Embryonic facial prominence (tissue), 1 donor: ENCODE results near the gene PCDHA2.
"Not testable (repeated sequence)": the region's sequence is repeated elsewhere in the genome, so short reads cannot be mapped to it uniquely, and the experiment has no call there.

Source experiments
- DNase-seq: peaks from one replicate; pipeline ENCODE4 v3.0.0-alpha.2; 2016; ENCODE audit errors: extremely low spot score

Gene PCDHA2

DNA sequence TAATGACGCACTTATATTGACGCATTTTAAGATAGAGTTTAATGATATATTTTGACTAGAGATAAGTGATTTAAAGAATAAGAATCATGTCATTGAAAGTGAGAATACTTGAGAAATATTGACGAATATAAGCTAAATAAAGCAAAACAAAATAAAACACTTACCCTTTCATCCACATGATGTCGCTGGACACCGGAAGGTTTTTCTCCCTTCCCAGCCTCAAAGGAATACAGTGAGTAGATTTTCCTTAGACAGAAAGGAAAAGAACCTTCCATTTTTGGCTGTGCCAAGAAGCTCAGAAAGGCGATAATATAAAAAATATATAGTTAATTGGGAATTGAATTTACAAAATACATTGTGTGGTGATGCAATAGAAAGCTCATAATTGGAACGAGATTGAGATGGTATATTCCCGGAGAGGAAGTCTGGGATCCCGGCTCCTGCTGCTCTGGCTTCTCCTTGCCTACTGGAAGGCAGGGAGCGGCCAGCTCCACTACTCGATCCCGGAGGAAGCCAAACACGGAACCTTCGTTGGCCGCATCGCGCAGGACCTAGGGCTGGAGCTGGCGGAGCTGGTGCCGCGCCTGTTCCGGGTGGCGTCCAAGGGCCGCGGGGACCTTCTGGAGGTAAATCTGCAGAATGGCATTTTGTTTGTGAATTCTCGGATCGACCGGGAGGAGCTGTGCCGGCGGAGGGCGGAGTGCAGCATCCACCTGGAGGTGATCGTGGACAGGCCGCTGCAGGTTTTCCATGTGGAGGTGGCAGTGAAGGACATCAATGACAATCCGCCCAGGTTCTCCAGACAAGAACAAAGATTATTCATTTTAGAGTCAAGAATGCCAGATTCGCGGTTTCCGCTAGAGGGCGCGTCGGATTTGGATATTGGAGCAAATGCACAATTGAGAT is 27.0 kb downstream of the PCDHA2 start, which contains the start of gene PCDHA5:
Gene PCDHA5 (plus strand): TSS at position 239 of the 906 bp plus-strand sequence.
- no peak for DNase-seq

DNA sequence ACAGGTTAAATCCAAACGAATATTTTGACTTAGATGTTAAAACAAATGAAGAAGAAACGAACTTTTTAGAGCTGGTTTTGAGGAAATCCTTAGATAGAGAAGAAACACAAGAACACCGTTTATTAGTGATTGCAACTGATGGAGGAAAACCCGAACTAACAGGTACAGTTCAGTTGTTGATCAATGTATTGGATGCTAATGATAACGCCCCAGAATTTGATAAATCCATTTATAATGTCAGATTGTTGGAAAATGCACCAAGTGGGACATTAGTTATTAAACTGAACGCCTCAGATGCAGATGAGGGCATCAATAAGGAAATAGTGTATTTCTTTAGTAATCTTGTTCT is 27.6 kb downstream of the PCDHA2 start:
- no peak for DNase-seq

DNA sequence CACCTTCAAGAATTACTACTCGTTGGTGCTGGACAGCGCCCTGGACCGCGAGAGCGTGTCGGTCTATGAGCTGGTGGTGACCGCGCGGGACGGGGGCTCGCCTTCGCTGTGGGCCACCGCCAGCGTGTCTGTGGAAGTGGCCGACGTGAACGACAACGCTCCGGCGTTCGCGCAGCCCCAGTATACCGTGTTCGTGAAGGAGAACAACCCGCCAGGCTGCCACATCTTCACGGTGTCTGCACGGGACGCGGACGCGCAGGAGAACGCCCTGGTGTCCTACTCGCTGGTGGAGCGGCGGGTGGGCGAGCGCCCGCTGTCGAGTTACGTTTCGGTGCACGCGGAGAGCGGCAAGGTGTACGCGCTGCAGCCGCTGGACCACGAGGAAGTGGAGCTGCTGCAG is 28.3 kb downstream of the PCDHA2 start:
- DNase-seq, result not testable (repeated sequence)

DNA sequence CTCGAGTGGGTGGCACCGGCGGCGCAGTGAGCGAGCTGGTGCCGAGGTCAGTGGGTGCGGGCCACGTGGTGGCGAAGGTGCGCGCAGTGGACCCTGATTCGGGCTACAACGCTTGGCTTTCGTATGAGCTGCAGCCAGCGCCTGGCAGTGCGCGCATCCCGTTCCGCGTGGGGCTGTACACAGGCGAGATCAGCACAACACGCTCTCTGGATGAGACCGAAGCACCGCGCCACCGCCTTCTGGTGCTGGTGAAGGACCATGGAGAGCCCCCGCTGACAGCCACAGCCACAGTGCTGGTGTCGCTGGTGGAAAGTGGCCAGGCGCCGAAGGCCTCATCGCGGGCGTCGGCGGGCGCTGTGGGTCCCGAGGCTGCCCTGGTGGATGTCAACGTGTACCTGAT is 28.8 kb downstream of the PCDHA2 start:
- DNase-seq, result no peak

DNA sequence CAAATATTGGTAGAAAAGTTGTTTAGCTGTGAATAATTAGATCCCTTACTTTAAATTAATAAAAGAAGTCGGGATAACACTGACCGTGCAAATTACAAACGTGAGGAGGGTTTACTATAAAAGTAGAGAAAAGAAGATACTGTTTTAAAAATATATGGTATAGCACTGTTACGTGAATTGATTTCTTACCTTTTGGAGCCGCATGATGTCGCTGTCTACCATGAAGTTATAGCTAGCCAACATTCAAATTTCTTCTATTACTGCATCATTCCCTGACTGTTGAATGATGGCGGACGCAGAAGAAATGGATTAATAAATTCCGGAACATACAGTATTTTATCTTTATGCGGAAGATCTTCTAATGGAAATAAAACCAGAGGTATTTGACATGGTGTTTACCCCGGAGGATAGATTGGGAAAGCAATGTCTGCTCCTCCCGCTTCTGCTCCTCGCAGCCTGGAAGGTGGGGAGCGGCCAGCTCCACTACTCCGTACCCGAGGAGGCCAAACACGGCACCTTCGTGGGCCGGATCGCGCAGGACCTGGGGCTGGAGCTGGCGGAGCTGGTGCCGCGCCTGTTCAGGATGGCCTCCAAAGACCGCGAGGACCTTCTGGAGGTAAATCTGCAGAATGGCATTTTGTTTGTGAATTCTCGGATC is 33.2 kb downstream of the PCDHA2 start, which contains the start of gene PCDHA6:
Gene PCDHA6 (plus strand): TSS at position 257 of the 658 bp plus-strand sequence. CDS start 132 bp downstream, at position 389.
- no peak for DNase-seq

DNA sequence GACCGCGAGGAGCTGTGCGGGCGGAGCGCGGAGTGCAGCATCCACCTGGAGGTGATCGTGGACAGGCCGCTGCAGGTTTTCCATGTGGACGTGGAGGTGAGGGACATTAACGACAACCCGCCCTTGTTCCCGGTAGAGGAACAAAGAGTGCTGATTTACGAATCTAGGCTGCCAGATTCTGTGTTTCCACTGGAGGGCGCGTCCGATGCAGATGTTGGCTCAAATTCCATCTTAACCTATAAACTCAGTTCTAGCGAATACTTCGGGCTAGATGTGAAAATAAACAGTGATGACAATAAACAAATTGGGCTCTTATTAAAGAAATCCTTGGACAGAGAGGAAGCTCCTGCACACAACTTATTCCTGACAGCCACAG is 33.7 kb downstream of the PCDHA2 start:
- no peak for DNase-seq

DNA sequence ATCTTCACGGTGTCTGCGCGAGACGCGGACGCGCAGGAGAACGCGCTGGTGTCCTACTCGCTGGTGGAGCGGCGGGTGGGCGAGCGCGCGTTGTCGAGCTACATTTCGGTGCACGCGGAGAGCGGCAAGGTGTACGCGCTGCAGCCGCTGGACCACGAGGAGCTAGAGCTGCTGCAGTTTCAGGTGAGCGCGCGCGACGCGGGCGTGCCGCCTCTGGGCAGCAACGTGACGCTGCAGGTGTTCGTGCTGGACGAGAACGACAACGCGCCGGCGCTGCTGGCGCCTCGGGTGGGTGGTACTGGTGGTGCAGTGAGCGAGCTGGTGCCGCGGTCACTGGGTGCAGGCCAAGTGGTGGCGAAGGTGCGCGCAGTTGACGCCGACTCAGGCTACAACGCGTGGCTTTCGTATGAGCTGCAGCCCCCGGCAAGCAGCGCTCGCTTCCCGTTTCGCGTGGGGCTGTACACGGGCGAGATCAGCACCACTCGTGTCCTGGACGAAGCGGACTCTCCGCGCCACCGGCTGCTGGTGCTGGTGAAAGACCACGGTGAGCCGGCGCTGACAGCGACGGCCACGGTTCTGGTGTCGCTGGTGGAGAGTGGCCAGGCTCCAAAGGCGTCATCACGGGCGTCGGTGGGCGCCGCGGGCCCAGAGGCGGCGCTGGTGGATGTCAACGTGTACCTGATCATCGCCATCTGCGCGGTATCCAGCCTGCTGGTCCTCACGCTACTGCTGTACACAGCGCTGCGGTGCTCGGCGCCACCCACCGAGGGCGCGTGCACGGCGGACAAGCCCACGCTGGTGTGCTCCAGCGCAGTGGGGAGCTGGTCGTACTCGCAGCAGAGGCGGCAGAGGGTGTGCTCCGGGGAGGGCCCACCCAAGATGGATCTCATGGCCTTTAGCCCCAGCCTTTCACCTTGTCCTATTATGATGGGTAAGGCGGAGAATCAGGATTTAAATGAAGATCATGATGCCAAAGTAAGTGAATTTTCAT is 35.2 kb downstream of the PCDHA2 start:
- DNase-seq, result not testable (repeated sequence)

DNA sequence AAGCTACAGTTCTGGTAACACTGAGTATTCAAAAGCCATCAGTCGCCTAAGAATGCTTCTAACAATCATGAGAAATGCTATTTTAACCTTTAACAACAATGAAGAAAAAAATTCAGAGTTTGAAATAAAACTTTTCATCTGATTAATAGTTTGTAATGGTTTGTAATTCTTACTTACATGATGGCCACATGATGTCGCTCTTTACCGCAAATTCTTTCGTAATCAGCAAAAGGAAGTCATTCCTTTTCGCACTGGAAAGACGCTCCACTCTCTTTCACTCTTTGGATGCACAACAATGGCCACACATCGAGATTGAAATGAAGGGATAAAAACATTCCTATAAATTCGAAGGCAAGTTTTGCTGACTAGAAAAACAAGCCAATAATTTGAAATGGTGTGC is 39.3 kb downstream of the PCDHA2 start, which contains the start of gene PCDHA7:
Gene PCDHA7 (plus strand): TSS at position 277 of the 400 bp plus-strand sequence. CDS start 115 bp downstream, at position 392.
- DNase-seq, result no peak

- DNase-seq, result not testable (repeated sequence)
Measured at GRCh38 chr5:140834439-140835008, 39.9 kb downstream of the PCDHA2 start.

- DNase-seq, result no peak
Measured at GRCh38 chr5:140835622-140836510, 41.2 kb downstream of the PCDHA2 start.

GRCh38 chr5:140840978-140841962 is 46.6 kb downstream of the PCDHA2 start, which contains the start of gene PCDHA8:
Gene PCDHA8 (plus strand): TSS chr5:140841187. CDS start chr5:140841322, 135 bp downstream.
- DNase-seq, result no peak

DNA sequence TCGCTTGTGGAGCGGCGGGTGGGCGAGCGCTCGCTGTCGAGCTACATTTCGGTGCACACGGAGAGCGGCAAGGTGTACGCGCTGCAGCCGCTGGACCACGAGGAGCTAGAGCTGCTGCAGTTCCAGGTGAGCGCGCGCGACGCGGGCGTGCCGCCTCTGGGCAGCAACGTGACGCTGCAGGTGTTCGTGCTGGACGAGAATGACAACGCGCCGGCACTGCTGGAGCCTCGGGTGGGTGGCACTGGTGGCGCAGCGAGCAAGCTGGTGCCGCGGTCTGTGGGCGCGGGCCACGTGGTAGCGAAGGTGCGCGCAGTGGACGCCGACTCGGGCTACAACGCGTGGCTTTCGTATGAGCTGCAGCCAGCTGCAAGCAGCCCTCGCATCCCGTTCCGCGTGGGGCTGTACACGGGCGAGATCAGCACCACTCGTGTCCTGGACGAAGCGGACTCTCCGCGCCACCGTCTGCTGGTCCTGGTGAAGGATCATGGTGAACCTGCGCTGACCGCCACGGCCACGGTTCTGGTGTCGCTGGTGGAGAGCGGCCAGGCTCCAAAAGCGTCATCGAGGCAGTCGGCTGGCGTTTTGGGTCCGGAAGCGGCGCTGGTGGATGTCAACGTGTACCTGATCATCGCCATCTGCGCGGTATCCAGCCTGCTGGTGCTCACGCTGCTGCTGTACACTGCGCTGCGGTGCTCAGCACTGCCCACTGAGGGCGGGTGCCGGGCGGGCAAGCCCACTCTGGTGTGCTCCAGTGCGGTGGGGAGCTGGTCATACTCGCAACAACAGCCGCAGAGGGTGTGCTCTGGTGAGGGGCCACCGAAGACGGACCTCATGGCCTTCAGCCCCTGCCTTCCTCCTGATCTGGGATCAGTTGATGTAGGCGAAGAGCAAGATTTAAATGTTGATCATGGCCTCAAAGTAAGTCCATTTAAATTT is 48.4 kb downstream of the PCDHA2 start:
- no peak for DNase-seq
